Tibial artery (tissue), 4 donors: Measurements from ENCODE around the gene SLC12A5.

Experiments used
- DNase-seq, 2 donors: peaks; one replicate each; pipeline ENCODE4 v3.0.0-alpha.2; 2019
- H3K27ac ChIP-seq, 2 donors: fragments of 200-600 bp; sonication (generic) in 1 of 2; 1 replicate in 1 of 2; 2 replicates in 1 of 2; pipeline ENCODE4 v1.5.1; 2018 to 2019; ENCODE audit warnings: mild to moderate bottlenecking in 1 of 2
- H3K27me3 ChIP-seq, 2 donors: fragments of 200-600 bp; sonication (generic) in 1 of 2; one replicate each; pipeline versions ENCODE4 v1.5.1 to v1.6.0; 2016 to 2019
- H3K36me3 ChIP-seq, 3 donors: fragments of 200-600 bp; sonication (generic) in 2 of 3; one replicate each; pipeline ENCODE4 v1.5.1; 2016 to 2019; ENCODE audit warnings: mild to moderate bottlenecking in 2 of 3
- H3K4me1 ChIP-seq, 4 donors: fragments of 200-600 bp; sonication (generic) in 2 of 4; 1 replicate in 3 of 4; 2 replicates in 1 of 4; pipeline ENCODE4 v1.5.1; 2016 to 2019
- H3K4me3 ChIP-seq, 2 donors: fragments of 200-600 bp; sonication (generic) in 1 of 2; 1 replicate in 1 of 2; 2 replicates in 1 of 2; pipeline ENCODE4 v1.5.1; 2018 to 2019; ENCODE audit warnings: mild to moderate bottlenecking in 2 of 2
- H3K9me3 ChIP-seq, 3 donors: fragments of 200-600 bp; sonication (generic) in 1 of 3; one replicate each; pipeline ENCODE4 v1.5.1; 2016 to 2019
- intact Hi-C: fragments of 100-400 bp; cut with DNase I; formaldehyde crosslinking; loops from one replicate; pipeline ENCODE4 v1.15.0; 2023; ENCODE audit warnings: low total_unique reads
- TF ChIP-seq, protein P1 (sequence below), 2 experiments: fragments of 200-600 bp in 1 of 2; fragments of 450-650 bp in 1 of 2; IDR thresholded peaks; one replicate each; pipeline ENCODE4 v1.5.1; 2017 to 2019; ENCODE audit warnings: antibody characterized with exemption in 2 of 2, mild to moderate bottlenecking in 1 of 2, moderate library complexity in 1 of 2

SLC12A5 gene

GRCh38 chr20:46049190-46049589 lies 20.2 kb downstream of the SLC12A5 start:
- no peak overlapping the region for H3K4me3 ChIP-seq
- peaks cover 0 to 32% of the 10 kb centered on the region in 2 donors for H3K27me3 ChIP-seq
- no peaks in the 10 kb centered on the region for H3K4me1 ChIP-seq
- H3K9me3 ChIP-seq = no peaks in the 10 kb centered on the region
- intact Hi-C loops = no loop called here
- H3K27ac ChIP-seq = no peak overlapping the region
- TF ChIP-seq, protein P1, sequence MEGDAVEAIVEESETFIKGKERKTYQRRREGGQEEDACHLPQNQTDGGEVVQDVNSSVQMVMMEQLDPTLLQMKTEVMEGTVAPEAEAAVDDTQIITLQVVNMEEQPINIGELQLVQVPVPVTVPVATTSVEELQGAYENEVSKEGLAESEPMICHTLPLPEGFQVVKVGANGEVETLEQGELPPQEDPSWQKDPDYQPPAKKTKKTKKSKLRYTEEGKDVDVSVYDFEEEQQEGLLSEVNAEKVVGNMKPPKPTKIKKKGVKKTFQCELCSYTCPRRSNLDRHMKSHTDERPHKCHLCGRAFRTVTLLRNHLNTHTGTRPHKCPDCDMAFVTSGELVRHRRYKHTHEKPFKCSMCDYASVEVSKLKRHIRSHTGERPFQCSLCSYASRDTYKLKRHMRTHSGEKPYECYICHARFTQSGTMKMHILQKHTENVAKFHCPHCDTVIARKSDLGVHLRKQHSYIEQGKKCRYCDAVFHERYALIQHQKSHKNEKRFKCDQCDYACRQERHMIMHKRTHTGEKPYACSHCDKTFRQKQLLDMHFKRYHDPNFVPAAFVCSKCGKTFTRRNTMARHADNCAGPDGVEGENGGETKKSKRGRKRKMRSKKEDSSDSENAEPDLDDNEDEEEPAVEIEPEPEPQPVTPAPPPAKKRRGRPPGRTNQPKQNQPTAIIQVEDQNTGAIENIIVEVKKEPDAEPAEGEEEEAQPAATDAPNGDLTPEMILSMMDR (IDR thresholded peaks at IDR 0.05) = no peak
- DNase-seq = no peak
- no peaks in the 10 kb centered on the region for H3K36me3 ChIP-seq

DNA sequence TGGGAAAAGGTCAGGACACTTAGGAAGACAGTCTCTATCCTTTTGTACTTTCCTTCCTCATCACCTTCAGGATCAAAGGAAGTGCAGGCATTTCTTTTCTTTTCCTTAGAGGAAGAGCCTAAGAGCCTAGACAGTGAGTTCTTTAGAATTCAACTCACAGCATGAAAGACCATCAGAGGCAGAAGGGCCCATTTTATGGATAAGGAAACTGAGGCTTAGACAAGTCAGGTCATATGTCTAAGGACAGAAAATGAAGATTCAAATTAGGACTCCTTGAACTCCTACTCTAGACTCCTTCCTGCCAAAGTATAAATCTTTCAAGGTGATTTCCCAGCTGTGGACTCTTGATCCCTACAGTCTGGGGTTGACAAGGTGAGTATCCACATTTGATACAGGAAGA lies 20.8 kb downstream of the SLC12A5 start:
- TF ChIP-seq, protein P1 (IDR thresholded peaks at IDR 0.05) = no peak
- DNase-seq = no peak
- no peak overlapping the region for H3K4me3 ChIP-seq
- peaks cover 0 to 31% of the 10 kb centered on the region in 2 donors for H3K27me3 ChIP-seq
- H3K9me3 ChIP-seq = no peaks in the 10 kb centered on the region
- H3K36me3 ChIP-seq = no peaks in the 10 kb centered on the region
- intact Hi-C loops = no loop called here
- no peak overlapping the region for H3K27ac ChIP-seq
- H3K4me1 ChIP-seq = no peaks in the 10 kb centered on the region

- DNase-seq = no peak
- no peaks in the 10 kb centered on the region for H3K36me3 ChIP-seq
- no peak overlapping the region for H3K27ac ChIP-seq
- no peaks in the 10 kb centered on the region for H3K4me1 ChIP-seq
- H3K27me3 ChIP-seq = peaks cover 0 to 26% of the 10 kb centered on the region in 2 donors
- intact Hi-C loops = no loop called here
- H3K4me3 ChIP-seq = no peak overlapping the region
- no peaks in the 10 kb centered on the region for H3K9me3 ChIP-seq
- TF ChIP-seq, protein P1 (IDR thresholded peaks at IDR 0.05) = no peak
Observed at GRCh38 chr20:46050444-46050843, 21.4 kb downstream of the SLC12A5 start.

GRCh38 chr20:46050885-46051284 lies 21.9 kb downstream of the SLC12A5 start:
- H3K27ac ChIP-seq = no peak overlapping the region
- no peaks in the 10 kb centered on the region for H3K36me3 ChIP-seq
- no peak overlapping the region for H3K4me3 ChIP-seq
- peaks cover 0 to 21% of the 10 kb centered on the region in 2 donors for H3K27me3 ChIP-seq
- intact Hi-C loops = no loop called here
- DNase-seq = no peak
- H3K4me1 ChIP-seq = no peaks in the 10 kb centered on the region
- TF ChIP-seq, protein P1 (IDR thresholded peaks at IDR 0.05) = no peak
- no peaks in the 10 kb centered on the region for H3K9me3 ChIP-seq

DNA sequence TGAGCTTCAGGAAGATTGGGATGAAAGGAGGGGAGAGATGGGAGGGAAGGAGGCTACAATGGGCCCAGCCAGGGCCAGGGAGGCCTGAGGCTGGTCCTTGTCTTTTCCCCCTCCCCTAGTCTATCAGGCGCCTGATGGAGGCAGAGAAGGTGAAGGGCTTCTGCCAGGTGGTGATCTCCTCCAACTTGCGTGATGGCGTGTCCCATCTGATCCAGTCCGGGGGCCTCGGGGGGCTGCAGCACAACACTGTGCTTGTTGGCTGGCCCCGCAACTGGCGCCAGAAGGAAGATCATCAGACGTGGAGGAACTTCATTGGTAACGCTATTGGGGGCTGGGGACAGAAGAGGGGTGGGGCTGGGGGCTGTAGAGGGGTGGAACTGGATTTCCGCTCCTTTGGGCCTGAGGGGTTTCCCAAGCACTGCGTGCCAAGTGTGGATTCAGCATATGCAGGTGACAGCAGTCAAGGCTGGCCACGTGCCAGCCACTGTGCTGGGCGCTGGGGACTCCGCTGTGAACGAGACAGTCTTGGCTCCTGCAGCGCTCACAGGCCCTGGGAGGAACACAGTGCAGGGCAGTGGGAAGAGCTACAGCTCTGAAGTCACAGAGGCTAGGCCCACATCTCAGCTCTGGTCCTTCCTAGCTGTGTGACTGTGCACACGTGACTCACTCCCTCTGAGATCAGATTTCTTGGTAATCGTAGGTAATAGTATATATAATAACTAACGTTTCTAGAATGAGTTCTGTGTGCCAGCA lies 22.7 kb downstream of the SLC12A5 start:
- no peaks in the 10 kb centered on the region for H3K9me3 ChIP-seq
- no peak overlapping the region for H3K27ac ChIP-seq
- intact Hi-C loops = no loop called here
- TF ChIP-seq, protein P1 (IDR thresholded peaks at IDR 0.05) = no peak
- H3K4me1 ChIP-seq = no peaks in the 10 kb centered on the region
- no peaks in the 10 kb centered on the region for H3K36me3 ChIP-seq
- DNase-seq = no peak
- H3K27me3 ChIP-seq = peaks cover 0 to 18% of the 10 kb centered on the region in 2 donors
- no peak overlapping the region for H3K4me3 ChIP-seq
